Measurements from ENCODE around the gene TIPARP. TPM values are rescaled to one million over a fixed set of nuclear protein-coding genes. Genes with fewer than 3 reads are reported as not detected.

Gene TIPARP
- total RNA-seq, 4 donors from 2014 or later, result 41.7 to 115 (median 65.3) TPM

- no peak overlapping the region for H3K27ac ChIP-seq
- no peaks in the 10 kb centered on the region for H3K9me3 ChIP-seq
- TF ChIP-seq EP300 (IDR thresholded peaks at IDR 0.05), result no peak
- no peak for TF ChIP-seq CTCF (IDR thresholded peaks at IDR 0.05)
- no peak for TF ChIP-seq POLR2A (IDR thresholded peaks at IDR 0.05)
- no peaks in the 10 kb centered on the region for H3K36me3 ChIP-seq
- H3K4me1 ChIP-seq, result peaks cover 0 to 23% (median 0%) of the 10 kb centered on the region in 4 donors
- 80 to 93% methylated on average over 1 of the region's 1 CpG for WGBS, 2 donors
- H3K4me3 ChIP-seq, result no peak overlapping the region
- no peak for DNase-seq (ENCODE audit: low spot score in 2 of 2)
- H3K27me3 ChIP-seq, result no peaks in the 10 kb centered on the region
These were observed 72.7 kb downstream of the TIPARP start for GRCh38 chr3:156747046-156747445.

- Histone ChIP-seq H3K4me1 (peaks cover 0 to 23% (median 0%) of the 10 kb centered on the region in 4 donors), H3K27me3 (no peaks in the 10 kb centered on the region), H3K27ac (no peak overlapping the region), H3K36me3 (no peaks in the 10 kb centered on the region), H3K4me3 (no peak overlapping the region), H3K9me3 (no peaks in the 10 kb centered on the region)
- WGBS, 2 donors, result 37 to 39% methylated on average over 5 of the region's 5 CpGs
- DNase-seq (ENCODE audit: low spot score in 2 of 2), result no peak
- TF ChIP-seq POLR2A (IDR thresholded peaks at IDR 0.05) (no peak), EP300 (IDR thresholded peaks at IDR 0.05) (no peak), CTCF (IDR thresholded peaks at IDR 0.05) (no peak)
These were observed 74.9 kb downstream of the TIPARP start for GRCh38 chr3:156749244-156749643.

- H3K4me3 ChIP-seq, result no peak overlapping the region
- H3K27me3 ChIP-seq, result no peaks in the 10 kb centered on the region
- H3K27ac ChIP-seq, result peak overlapping the region in 1 of 4 donors; percentile 45
- H3K9me3 ChIP-seq, result no peaks in the 10 kb centered on the region
- TF ChIP-seq CTCF (IDR thresholded peaks at IDR 0.05) (no peak), POLR2A (IDR thresholded peaks at IDR 0.05) (no peak), EP300 (IDR thresholded peaks at IDR 0.05) (no peak)
- H3K4me1 ChIP-seq, result peaks cover 0 to 23% (median 0%) of the 10 kb centered on the region in 4 donors
- 30 to 39% methylated on average over 3 of the region's 3 CpGs for WGBS, 2 donors
- H3K36me3 ChIP-seq, result no peaks in the 10 kb centered on the region
- DNase-seq (ENCODE audit: low spot score in 2 of 2), result no peak
These were observed 75.9 kb downstream of the TIPARP start for GRCh38 chr3:156750191-156750873.

- Histone ChIP-seq H3K27ac (peak overlapping the region in 1 of 4 donors; percentile 45), H3K27me3 (no peaks in the 10 kb centered on the region), H3K9me3 (no peaks in the 10 kb centered on the region), H3K4me3 (no peak overlapping the region), H3K4me1 (peaks cover 0 to 23% (median 0%) of the 10 kb centered on the region in 4 donors), H3K36me3 (no peaks in the 10 kb centered on the region)
- 75 to 79% methylated on average over 4 of the region's 4 CpGs for WGBS, 2 donors
- TF ChIP-seq EP300 (IDR thresholded peaks at IDR 0.05) (no peak), POLR2A (IDR thresholded peaks at IDR 0.05) (no peak), CTCF (IDR thresholded peaks at IDR 0.05) (no peak)
- DNase-seq (ENCODE audit: low spot score in 2 of 2), result no peak
These were observed 76.5 kb downstream of the TIPARP start for GRCh38 chr3:156750874-156751245.

- no peaks in the 10 kb centered on the region for H3K27me3 ChIP-seq
- TF ChIP-seq EP300 (IDR thresholded peaks at IDR 0.05) (no peak), CTCF (IDR thresholded peaks at IDR 0.05) (no peak), POLR2A (IDR thresholded peaks at IDR 0.05) (no peak)
- peak overlapping the region in 1 of 4 donors; percentile 45 for H3K27ac ChIP-seq
- 24 to 30% methylated on average over 15 of the region's 15 CpGs for WGBS, 2 donors
- peaks cover 0 to 23% (median 0%) of the 10 kb centered on the region in 4 donors for H3K4me1 ChIP-seq
- H3K4me3 ChIP-seq, result peak overlapping the region in 1 of 4 donors; percentile 24
- H3K36me3 ChIP-seq, result no peaks in the 10 kb centered on the region
- no peaks in the 10 kb centered on the region for H3K9me3 ChIP-seq
- peak; percentile 14 to 42 for DNase-seq (ENCODE audit: low spot score in 2 of 2)
These were observed 77.2 kb downstream of the TIPARP start for GRCh38 chr3:156751461-156752025.
